HUDEP-2 (cell line): ENCODE data around the gene GRWD1.
"Not testable (repeated sequence)": the region's sequence is repeated elsewhere in the genome, so short reads cannot be mapped to it uniquely, and the experiment has no call there.

Experiments used
- DNase-seq, 76 experiments: peaks; one replicate each; lab custom pipeline; 2025; ENCODE audit not compliant: unreplicated experiment in 76 of 76; lab: John Stamatoyannopoulos, UW

Gene GRWD1

DNA sequence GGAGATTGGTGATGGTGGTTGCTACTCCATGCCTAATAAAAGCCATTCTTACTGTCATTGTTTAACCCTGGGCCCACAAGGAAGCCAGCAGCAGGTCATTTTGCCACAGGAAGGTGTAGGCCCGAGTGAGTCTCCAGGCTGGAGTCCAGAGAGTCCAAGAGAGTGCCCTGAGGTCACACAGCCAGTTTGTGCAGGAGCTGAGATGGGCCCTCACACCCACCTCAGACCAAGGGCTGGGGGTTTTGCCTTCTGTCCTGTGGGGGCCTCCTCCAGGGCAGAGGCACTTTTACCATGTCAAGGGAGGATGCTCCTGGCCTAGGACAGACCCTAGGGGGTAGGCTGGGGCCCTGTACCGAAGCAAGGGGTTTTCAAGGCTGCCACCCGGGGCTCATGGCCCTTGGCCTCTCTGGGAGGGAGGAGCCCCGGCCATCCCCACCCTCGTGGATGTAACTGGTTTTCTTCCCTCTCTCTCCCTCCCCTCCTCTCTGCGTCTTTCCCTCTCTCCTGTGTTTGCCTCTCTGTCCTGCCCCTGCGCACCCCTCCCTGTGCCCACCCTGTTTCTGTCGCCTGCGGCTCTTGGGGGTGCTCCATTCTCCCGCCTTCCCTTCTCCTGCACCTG, 31.4 kb downstream of the GRWD1 start:
- DNase-seq, result no peak

DNA sequence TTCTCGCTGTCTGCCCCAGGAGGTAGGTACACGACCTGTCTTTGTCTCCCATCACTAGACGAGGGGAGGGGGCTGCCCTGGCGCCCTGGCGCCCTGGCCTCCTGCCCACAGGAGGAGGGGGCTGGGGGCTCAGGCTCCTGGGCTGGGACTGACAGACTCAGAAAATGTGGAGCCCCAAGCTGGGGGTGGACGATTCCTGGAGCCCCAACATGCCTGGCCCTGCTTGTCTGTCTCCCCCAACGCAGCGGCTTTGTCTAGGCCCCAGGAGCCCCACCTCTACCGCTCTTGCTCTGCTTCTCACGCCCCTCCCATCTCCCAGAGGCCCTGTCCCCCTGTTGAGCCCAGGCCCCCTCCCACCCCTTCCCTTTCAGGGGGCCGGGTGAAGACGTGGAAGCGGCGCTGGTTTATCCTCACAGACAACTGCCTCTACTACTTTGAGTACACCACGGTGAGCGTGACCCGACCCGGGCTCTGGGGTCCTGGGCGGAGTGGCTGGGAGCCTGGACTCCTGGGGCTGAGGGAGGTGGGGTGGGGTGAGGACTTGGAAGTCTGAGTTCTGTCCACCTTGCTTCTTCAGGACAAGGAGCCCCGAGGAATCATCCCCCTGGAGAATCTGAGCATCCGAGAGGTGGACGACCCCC, 32.0 kb downstream of the GRWD1 start:
- DNase-seq, result no peak

DNA sequence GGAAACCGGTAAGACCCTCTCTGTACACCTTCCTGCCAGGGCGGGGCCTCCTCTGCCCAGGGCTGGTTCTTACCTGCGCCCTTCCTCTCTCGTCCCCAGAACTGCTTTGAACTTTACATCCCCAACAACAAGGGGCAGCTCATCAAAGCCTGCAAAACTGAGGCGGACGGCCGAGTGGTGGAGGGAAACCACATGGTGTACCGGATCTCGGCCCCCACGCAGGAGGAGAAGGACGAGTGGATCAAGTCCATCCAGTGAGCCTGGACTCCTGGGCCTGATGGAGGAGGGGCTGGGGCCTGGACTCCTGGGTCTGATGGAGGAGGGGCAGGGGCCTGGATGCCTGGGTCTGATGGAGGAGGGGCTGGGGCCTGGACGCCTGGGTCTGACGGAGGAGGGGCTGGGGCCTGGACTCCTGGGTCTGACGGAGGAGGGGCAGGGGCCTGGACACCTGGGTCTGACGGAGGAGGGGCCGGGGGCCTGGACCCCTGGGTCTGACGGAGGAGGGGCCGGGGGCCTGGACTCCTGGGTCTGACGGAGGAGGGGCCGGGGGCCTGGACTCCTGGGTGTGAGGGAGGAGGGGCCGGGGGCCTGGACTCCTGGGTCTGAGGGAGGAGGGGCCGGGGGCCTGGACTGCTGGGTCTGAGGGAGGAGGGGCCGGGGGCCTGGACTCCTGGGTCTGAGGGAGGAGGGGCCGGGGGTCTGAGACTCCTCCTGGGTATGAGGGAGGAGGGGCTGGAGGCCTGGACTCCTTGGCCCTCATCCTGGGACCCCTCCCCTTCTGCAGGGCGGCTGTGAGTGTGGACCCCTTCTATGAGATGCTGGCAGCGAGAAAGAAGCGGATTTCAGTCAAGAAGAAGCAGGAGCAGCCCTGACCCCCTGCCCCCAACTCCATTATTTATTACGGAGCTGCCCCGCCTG, 32.8 kb downstream of the GRWD1 start:
- no peak for DNase-seq

DNA sequence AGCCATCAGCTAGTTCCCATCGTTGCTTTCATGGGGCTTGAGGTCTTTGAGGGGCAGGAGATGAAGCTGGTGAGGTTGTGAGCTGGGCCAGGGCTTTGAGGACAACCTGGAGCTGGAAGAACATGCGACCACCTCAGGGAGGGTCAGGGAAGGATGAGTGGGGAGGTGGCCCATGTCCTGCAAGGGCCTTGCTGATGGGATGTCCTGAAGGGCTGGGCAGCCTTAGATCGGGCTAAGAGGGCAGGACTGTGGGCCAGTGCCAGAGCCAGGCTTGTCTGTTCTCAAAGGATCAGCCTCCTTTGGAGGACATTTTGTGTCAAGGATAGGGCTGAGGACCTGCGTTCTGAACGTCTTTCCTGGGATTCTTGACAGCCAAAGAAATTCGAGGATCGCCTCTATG, 33.9 kb downstream of the GRWD1 start:
- no peak for DNase-seq

DNA sequence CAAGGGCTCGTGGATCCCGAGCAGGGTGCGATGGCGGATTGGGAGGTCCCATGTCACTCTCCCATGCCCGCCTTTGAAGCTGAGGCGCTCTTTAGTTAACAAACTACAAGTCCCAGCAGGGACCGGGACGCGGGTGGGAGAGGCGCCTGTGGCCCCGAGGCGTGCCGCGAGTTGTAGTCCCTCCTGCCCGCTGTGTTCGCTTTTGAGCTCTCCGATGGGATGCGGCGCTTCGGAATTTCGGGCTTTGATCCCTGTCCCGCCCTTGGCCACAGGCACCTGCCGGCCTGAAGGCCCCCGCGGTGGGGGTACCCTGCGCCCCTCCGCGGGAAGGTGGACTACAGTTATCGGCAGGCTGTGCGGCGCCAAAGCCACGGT, 34.4 kb downstream of the GRWD1 start:
- DNase-seq, result no peak

DNA sequence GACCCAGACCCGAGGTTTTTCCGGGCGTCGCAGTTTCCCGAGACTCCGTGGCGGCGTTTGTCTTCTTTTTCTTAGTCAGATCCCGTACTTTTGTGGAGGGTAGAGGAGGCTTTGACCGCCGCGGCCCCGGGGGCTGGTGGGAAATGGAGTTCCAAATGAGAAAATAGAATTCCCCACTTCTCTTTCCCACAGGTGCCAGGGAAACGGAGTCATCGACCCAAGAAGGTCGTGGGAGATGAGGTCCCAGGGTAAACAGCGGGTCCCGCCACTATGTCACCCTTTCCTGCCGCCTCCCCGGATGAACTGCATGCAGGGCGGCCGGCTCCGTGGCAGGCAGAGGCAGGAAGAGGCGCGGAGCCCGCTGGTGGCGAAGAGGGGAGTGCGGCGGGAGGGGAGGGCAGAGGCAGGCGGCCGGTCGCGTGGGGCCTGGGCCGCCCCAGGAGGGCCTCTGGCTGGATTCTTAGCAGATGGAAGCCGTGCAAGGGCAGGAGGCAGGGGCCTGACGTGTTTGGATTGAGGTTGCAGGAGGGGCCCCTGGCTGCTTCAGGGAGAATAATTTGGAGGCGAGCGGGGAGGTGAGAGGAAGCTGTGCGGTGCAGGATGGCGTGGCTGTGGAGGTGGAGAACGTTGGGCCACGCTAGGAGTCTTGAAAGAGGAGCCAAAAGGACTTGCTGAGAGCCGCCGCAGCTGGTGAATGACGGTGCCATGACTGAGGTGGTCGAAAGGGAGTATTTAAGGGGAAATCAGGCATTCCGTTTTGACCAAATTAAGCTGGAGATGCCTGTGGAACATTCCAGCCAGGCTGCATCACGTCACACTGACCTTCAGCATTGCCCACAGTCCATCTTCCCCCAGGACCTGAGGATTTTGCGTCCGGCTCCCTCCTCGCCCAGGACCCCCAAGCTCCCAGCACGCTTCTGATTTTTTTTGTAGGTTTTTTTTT, 35.0 kb downstream of the GRWD1 start:
- no peak for DNase-seq

DNA sequence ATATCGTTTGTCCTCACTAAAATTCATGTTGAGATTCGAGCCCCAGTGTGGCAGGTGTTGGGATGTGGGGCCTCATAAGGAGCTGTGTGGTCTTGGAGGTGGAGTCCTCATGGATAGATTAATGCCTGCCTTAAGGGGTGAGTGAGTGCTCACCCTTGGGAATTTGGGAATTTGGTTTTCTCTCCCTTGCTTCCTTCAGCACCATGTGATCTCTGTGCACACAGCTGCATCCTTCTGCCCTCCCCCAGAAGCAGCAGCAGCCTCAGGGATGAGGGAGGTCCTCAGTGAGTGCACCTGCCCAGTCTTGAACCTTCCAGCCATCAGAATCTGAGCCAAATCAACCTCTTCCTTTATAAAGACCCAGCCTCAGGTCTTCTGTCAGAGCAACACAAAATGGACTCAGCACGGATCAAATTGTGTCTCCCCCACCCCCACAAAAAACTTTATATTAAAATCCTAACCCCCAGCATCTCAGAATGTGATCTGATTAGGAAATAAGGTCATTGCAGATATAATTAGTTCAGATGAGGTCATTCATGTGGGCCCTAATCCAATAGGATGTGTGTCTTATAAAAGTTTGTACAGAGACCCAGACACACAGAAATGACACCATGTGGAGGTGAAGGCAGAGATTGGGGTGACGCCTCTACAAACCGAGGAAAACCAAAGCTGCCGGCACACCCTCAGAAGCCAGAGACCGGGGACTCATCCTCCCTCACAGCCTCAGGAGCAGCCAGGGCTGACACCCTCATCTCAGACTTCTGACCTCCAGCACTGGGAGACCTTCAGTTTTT, 36.3 kb downstream of the GRWD1 start:
- DNase-seq, result no peak

DNA sequence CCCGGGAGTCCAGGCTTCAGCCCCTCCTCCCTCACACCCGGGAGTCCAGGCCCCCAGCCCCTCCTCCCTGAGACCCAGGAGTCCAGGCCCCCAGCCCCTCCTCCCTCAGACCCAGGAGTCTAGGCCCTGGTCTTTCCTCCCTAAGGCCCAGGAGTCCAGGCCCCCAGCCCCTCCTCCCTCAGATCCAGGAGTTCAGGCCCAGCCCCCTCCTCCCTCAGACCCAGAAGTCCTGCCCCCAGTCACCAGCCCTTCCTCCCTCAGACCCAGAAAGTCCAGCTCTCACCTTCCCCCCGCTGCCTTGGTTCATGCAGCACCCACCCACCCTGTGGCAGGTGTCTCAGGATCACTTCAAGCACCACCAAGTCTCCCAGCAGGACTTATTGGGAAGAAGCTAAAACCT, 37.5 kb downstream of the GRWD1 start:
- DNase-seq, result no peak

DNA sequence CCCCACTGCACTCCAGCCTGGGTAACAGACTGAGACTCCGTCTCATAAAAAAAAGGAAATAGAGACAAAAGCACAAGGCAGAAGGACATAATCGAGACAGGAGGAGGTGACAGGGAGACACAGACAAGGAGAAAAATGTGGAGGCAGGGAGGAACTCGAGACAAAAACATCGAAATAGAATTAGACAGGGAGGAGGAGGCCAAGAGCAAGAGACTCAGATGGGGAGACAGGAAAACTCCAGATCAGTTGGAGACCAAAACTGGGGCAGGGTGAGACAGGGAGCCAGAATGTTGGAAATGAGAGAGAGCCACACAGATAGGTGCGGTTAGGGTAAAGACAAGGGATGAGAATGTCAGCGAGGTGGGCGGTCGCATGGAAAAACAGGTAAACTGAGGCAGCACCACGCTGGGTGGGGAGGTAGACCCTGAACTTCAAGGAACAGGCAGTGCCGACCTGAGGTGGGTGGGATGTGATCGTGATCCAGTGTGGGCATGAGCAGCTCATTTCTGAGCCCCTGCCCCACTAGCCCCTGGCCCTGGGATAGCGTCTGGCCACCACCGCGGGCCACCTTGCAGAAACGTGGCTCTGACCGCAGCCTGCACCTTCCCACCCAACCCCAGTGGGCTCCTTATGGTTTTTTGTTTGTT, 38.6 kb downstream of the GRWD1 start:
- no peak for DNase-seq

DNA sequence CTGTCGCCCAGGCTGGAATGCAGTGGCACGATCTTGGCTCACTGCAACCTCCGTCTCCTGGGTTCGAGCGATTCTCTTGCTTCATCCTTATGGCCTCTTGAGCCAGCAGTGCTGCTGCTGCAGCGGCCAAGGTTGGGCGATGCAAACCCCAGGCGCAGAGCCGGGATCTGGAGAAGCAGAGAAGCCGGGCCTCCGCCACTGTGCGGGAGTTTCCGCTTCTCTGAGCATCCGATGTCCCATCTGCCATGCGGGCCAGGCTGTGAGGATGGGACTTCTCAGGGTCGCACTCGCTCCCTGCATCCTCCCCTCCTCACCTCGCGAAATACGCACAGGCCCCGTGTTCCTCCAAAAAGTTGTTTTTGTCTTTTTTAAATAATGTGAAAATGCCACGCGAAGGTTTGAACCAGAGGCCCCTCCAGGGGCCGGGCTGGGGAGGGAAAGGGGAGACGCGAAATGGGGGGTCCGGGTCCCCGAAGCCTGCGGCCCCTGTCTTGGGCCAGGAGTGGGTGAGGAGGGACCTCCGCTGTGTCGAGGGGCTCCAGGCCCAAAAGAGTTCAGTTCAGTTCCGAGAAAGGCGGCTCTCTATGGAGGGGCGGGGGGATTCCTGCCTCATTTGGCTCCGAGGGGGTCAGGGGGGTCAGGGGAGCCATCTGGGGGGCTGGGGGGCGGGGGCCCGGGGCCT, 39.3 kb downstream of the GRWD1 start:
- no peak for DNase-seq

DNA sequence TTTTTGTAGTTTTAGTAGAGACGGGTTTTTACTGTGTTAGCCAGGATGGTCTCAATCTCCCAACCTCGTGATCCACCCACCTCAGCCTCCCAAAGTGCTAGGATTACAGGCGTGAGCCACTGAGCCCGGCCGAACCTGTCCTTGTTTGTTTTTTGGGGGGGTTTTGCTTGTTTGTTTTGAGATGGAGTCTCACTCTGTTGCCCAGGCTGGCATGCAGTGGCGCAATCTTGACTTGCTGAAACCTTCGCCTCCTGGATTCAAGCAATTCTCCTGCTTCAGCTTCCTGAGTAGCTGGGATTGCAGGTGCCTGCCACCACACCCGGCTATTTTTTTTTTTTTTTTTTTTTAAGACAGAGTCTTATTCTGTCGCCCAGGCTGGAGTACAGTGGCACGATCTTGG, 40.9 kb downstream of the GRWD1 start:
- DNase-seq, result not testable (repeated sequence)

DNA sequence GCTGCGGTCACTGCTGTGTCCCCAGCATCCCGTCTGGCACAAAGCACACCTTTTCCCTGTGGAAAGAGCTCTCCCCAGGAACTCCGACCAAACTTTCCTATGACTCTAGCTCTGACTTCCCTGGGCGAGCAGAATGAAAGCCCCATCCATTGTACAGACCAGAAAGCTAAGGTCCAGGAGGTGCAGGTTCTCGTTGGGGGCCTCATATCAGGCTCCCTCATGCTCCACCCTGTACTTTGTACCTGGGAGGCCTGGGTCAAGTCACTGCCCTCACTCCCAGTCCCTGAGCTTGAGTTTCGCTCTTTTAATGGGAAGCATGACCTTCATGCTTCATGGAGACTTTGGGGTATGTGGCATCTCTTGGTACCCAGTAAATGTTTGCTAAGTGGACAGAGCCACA, 41.8 kb downstream of the GRWD1 start:
- no peak for DNase-seq

DNA sequence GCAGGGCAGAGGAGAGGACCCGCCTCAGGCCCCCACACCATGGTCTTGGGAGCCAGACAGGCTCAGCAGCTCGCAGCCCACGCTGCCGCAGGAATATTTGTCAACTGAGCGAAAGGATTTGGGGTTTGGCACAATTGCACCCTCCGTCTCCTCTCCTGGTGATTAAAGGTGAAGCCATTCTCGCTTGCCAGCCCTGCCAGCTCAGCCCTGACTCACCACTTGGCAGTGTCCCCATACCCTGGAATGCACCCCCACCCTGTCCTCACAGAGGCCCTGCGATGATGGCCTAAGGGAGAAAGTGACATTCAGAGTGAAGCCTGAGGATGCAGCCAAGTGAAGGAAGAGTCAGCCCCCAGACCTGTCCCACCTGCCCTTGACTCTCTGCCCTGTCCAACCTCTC, 42.2 kb downstream of the GRWD1 start:
- DNase-seq, result peak in 72 of 76 experiments; percentile 21 to 92 (median 74)

DNA sequence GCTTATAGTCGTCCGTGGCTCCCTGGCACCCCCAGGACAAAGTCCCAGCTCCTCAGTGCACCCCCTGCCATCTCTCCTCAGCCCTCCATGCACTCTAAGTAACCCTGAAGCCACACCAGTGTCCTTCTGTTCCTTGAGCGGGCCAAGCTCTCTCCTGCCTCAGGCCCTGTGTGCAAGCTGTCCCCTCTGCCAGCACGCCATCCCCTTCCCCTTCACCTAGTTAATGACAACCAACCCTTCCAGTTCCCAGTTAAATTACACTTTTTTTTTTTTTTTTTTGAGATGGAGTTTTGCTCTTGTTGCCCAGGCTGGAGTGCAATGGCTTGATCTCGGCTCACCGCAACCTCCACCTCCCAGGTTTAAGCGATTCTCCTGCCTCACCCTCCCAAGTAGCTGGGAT, 42.7 kb downstream of the GRWD1 start:
- not testable (repeated sequence) for DNase-seq

DNA sequence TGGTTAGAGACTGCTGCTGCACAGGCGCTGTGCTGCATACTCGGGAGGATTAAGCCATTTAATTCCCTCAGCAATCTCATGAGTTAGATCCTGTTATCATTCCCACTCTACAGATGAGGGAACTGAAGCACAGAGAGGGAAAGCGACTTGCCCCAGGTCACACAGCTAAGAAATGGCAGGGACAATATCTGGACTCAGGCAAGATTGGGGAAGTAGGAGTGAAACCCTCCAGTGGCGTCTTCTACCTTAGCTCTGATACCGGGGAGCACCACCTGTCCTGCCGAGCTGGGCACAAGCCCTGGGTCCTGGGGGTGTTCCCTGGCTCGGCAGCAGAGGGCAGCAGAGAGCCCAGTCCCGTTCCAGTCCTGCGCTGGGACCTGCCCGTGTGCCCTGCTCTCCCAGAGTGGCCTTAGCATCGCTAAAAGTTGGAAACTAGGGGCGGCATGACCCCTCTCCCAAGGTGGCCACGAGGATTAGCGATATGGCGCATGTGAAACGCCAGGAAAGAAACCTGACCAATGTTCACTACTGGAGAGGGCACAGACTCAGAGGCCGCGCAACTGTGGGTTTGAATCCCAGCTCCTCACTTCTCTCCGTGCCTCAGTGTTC, 43.9 kb downstream of the GRWD1 start:
- peak in 67 of 76 experiments; percentile 14 to 87 (median 72) for DNase-seq

DNA sequence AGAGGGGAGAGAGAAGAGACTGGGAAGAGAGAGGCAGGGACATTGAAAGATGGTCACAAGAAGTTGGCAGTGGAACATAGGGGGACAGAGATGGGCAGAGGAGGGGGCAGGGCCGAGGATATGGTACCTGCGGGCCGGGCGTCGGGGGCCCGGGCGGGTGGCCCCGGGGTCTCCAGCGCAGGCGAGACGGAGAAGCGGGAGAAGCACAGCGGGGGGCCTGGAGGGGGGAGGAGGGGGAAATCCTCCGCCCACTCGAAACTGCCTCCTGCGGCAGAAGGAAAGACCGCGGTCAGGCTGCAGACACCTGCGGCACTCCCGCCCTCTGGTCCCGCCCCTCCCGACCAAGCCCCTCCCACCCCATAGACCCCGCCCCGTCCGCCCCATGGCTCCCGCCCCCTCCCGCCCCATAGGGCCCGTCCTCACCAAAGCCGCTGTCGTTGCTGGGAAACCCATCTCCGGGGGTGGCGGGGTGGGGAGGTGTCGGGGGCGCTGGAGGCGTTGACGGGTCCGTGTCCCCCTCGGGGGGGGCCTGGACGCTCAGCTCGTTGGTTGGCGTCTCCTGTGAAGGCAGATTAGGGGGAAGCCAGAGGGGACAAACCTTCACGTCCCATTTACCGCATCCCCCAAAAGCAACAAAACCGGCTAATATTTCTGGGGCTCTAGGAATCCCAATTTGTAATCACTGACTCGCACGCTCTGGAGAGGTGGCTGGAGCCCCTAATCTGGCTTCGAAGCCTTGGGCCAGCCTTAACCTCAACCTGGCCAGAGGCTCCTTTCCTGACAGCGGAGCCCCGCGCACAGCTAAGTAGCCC, 45.4 kb downstream of the GRWD1 start:
- peak in 45 of 76 experiments; percentile 17 to 77 (median 60) for DNase-seq

DNA sequence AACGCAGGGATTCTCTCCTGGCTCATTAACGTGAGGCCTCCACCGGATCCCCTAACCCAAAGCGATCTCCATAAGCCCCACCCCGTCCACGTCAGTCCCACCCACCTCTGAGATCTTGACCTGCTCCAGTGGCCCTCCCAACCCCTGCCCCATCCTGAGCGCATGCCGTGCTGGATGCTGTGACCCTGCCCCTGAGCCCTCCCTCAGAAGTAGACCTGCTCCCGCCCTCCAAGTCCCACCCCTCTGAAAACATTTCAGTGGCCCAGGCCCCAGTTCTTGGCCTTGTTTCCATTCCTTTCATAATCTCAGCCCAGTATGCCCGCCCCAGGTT, 46.0 kb downstream of the GRWD1 start:
- no peak for DNase-seq
